ENCODE results near the gene EHF.

DNA sequence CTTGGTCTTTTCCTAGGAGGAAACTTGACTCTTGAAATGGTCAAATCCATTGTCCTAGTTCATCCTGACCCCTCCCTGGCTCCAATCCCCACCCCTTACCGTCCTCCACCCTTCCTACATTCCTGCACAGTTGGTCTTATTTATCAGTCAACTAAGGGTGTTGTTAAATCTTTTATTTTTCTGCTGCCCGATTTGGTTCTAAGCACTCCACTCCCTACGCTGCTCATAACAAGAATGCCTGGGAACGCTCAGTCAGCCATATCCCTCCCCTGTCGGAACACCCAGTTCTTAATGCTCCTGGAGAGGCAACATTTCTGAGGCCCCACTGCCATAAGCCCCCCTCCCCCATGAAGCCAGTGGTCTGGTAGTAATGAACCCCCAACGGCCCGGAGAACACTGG, 9.7 kb downstream of the EHF start:
- TF ChIP-seq POLR2AphosphoS5 (IDR thresholded peaks at IDR 0.05; ENCODE audit: low read depth, low read length) (no peak), GATA2 (CRISPR knock-in tag; IDR thresholded peaks at IDR 0.05) (no peak)
- TF ChIP-seq, protein P1, sequence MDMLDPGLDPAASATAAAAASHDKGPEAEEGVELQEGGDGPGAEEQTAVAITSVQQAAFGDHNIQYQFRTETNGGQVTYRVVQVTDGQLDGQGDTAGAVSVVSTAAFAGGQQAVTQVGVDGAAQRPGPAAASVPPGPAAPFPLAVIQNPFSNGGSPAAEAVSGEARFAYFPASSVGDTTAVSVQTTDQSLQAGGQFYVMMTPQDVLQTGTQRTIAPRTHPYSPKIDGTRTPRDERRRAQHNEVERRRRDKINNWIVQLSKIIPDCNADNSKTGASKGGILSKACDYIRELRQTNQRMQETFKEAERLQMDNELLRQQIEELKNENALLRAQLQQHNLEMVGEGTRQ (IDR thresholded peaks at IDR 0.05; ENCODE audit: borderline replicate concordance, low read depth, low read length): no peak

Data from SK-N-SH (cell line).